H54 (cell line): ENCODE measurements around the gene MYLIP.

Source experiments
- DNase-seq: peaks from one replicate; pipeline ENCODE4 v3.0.0; 2011; ENCODE audit warnings: low spot score, mixed read lengths; ENCODE audit not compliant: insufficient read length
- FAIRE-seq: peaks from 3 replicates; lab custom pipeline; 2011; peaks lifted over from hg19 to GRCh38; lab: Jason Lieb, UNC
- POLR2A ChIP-seq: IDR thresholded peaks from 2 replicates; pipeline ENCODE4 v1.6.1; 2011; ENCODE audit warnings: low read depth, mild to moderate bottlenecking, low read length

Gene MYLIP

GRCh38 chr6:16179970-16180431 lies 51.1 kb downstream of the MYLIP start:
- DNase-seq (no peak), FAIRE-seq (no peak)
- TF ChIP-seq POLR2A: no peak

DNA sequence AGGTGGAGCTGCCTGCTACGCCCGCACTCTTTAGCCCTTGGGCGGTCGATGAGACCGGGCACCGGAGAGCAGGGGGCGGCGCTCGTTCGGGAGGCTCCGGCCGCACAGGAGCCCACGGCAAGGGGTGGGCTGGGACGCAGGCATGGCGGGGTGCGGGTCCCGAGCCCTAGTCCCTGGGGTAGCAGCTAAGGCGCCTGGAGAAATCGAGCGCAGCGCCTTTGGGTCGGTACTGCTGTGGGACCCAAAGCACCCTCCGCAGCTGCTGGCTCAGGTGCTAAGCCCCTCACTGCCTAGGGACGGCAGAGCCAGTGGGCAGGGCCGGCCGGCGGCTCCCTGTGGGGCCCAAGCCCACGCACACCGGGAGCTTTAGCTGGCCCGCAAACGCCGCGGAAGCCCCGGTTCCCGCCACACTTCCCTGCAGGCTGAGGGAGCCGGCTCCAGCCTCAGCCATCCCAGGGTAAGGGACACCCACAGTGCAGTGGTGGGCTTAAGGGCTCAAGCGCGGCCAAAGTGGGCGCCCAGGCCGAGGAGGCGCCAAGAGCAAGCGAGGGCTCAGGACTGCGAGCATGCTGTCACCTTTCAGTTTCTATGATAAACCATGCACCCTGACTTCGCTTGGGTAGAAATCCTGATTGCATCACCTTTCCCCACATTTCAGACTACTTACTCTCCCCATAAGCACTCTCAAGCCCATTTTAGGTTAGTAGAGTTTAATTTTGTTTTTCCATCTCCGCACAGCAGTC lies 52.0 kb downstream of the MYLIP start:
- DNase-seq (no peak), FAIRE-seq (no peak)
- TF ChIP-seq POLR2A: no peak

- no peak for DNase-seq
- no peak for FAIRE-seq
- TF ChIP-seq POLR2A: no peak
These were observed 52.8 kb downstream of the MYLIP start for GRCh38 chr6:16181439-16182297.

GRCh38 chr6:16183187-16183664 lies 54.3 kb downstream of the MYLIP start:
- TF ChIP-seq POLR2A: no peak
- FAIRE-seq: peak; percentile 66
- no peak for DNase-seq

DNA sequence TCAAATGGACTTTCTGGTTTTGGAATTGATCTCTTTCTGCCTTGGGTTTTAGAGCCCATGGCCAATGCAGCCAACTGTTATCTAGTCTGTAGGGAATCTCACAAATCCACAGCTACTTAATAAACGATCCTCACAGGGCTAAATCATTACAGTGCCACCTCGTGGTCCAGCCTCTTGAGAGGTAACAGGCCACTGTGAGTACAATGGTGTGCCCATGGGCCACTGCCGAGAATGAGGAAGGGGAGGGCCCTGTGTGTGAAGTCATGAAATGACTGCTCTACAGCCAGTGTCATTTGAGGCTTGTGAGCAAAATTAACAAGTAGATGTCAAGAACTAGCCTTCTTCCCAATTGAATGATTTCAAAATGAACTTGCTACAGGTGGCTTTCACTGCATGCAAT lies 55.2 kb downstream of the MYLIP start:
- no peak for DNase-seq
- TF ChIP-seq POLR2A: no peak
- peak; percentile 50 for FAIRE-seq

- no peak for FAIRE-seq
- DNase-seq: no peak
- TF ChIP-seq POLR2A: no peak
These were observed 55.7 kb downstream of the MYLIP start for GRCh38 chr6:16184551-16184950.

- no peak for TF ChIP-seq POLR2A
- DNase-seq (no peak), FAIRE-seq (no peak)
These were observed 58.3 kb downstream of the MYLIP start for GRCh38 chr6:16187176-16187575.

DNA sequence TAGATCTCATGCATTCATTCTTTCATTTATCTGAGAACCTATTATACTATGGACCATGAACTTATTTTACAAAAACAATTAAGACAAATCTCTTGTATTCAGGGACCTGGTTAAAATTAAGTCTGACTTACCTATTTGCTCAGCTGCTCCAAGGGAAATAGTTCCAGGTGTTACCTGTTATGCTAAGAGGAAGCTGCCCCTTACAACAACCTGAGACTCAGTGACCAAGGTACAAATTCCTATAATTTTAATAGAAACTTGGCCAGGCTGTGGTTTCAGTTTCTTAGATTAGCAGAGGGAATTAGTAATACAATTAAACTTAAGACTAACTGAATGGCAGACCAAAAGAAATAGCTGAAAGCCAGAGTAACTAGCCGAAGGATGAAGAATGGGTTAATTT lies 61.3 kb downstream of the MYLIP start:
- TF ChIP-seq POLR2A: no peak
- no peak for DNase-seq
- no peak for FAIRE-seq

GRCh38 chr6:16196260-16196983 lies 67.5 kb downstream of the MYLIP start:
- DNase-seq (no peak), FAIRE-seq (no peak)
- TF ChIP-seq POLR2A: no peak

DNA sequence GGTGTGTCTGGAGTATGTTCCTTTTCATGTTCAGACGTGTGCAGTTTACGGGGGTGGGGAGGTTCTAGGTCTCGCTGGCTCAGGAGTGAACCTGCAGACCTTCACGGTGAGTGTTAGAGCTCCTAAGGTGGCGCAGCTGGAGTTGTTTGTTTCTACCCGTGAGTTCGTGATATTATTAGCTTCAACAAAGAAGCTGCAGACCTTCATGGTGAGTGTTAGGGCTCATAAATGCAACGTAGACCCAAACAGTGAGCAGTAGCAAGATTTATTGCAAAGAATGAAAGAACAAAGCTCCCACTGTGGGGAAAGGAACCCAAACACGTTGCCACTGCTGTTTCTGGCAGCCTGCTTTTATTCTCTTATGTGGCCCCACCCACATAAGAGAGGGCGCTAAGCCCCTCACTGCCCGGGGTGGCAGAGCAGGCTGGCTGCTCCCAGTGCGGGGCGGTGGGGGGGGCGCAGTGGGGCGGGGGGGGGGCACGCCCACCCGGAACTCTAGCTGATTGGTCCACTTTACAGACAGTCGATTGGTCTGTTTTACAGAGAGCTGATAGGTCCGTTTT lies 68.2 kb downstream of the MYLIP start:
- FAIRE-seq (no peak), DNase-seq (no peak)
- no peak for TF ChIP-seq POLR2A
